ENCODE data around the gene PTGES. TPM values are rescaled to one million over a fixed set of nuclear protein-coding genes. Genes with fewer than 3 reads are reported as not detected.

PTGES gene
- total RNA-seq, 1 donor from 2014 or later = 29.1 TPM

- Mint-ChIP-seq H3K4me1 (ENCODE audit: unreplicated experiment) (peaks cover 16% of the 10 kb centered on the region), H3K27me3 (peaks cover 45% of the 10 kb centered on the region), H3K9me3 (no peaks in the 10 kb centered on the region), H3K27ac (no peak overlapping the region), H3K4me3 (peak overlapping the region; percentile 49), H3K36me3 (no peaks in the 10 kb centered on the region)
- no peak for TF ChIP-seq CTCF (conservative IDR thresholded peaks at IDR 0.05)
- DNase-seq (ENCODE audit: extremely low spot score, unreplicated experiment) = no peak
Observed at GRCh38 chr9:129697656-129698253, 55.1 kb downstream of the PTGES start.

DNA sequence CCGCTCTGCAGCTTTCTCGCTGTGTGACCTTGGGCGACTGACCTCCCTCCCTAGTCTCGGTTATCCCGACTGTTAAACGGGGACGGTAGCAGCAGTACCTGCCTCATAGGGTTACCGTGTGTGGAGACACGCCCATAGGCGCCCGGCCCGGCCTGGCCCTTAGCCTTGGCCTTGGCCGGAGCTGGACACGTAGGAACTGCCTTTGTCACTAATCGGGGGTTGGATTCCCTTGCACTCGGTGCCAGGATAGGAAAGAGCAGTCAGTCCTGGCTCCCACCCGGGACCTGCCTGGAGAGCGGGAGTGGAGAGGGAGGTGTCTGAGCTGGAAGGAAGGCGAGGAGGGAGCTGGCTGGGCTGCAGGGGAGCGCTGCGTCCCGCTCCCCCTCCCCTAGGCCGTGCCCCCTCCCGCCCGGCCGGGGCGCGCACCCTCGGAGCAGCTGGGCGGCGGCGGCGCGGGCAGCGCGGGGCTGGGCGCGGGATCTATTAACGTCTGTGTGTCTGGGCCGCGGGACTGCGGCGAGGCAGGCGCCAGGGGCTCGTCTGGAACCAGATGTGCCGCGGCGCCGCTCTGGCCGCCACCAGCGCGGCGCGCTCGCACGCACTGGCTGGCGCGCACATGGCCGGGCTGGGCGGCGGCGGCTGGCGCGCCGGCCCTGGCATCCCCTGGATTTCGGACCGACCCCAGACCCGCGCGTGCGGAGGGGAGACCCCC, 55.7 kb downstream of the PTGES start:
- no peaks in the 10 kb centered on the region for H3K36me3 Mint-ChIP-seq
- peaks cover 41% of the 10 kb centered on the region for H3K27me3 Mint-ChIP-seq
- H3K4me1 Mint-ChIP-seq (ENCODE audit: unreplicated experiment) = peaks cover 11% of the 10 kb centered on the region
- peak overlapping the region; percentile 51 for H3K27ac Mint-ChIP-seq
- no peak for TF ChIP-seq CTCF (conservative IDR thresholded peaks at IDR 0.05)
- no peak for DNase-seq (ENCODE audit: extremely low spot score, unreplicated experiment)
- no peaks in the 10 kb centered on the region for H3K9me3 Mint-ChIP-seq
- H3K4me3 Mint-ChIP-seq = peak overlapping the region; percentile 89

- peaks cover 37% of the 10 kb centered on the region for H3K27me3 Mint-ChIP-seq
- no peaks in the 10 kb centered on the region for H3K36me3 Mint-ChIP-seq
- no peak for DNase-seq (ENCODE audit: extremely low spot score, unreplicated experiment)
- peak overlapping the region; percentile 65 for H3K4me3 Mint-ChIP-seq
- no peaks in the 10 kb centered on the region for H3K9me3 Mint-ChIP-seq
- no peak for TF ChIP-seq CTCF (conservative IDR thresholded peaks at IDR 0.05)
- no peak overlapping the region for H3K27ac Mint-ChIP-seq
- peaks cover 9% of the 10 kb centered on the region for H3K4me1 Mint-ChIP-seq (ENCODE audit: unreplicated experiment)
Observed at GRCh38 chr9:129695870-129696269, 57.0 kb downstream of the PTGES start.

DNA sequence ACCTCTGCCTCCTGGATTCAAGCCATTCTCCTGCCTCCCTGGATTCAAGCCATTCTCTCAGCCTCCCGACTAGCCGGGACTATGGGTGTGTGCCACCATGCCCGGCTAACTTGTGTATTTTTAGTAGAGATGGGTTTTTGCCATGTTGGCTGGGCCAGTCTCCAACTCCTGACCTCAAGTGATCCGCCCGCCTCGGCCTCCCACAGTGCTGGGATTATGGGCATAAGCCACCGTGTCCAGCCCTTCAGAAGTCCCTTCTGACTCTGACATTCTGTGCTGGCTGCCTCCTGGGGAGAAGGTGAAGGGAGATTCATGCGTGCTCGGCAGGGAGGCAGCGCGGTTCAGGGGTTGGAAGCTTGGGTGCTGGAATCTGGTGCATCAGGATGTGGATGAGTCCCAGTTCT, 58.6 kb downstream of the PTGES start:
- H3K36me3 Mint-ChIP-seq = no peaks in the 10 kb centered on the region
- no peaks in the 10 kb centered on the region for H3K9me3 Mint-ChIP-seq
- TF ChIP-seq CTCF (conservative IDR thresholded peaks at IDR 0.05) = no peak
- peaks cover 7% of the 10 kb centered on the region for H3K4me1 Mint-ChIP-seq (ENCODE audit: unreplicated experiment)
- H3K27me3 Mint-ChIP-seq = peaks cover 33% of the 10 kb centered on the region
- no peak overlapping the region for H3K27ac Mint-ChIP-seq
- H3K4me3 Mint-ChIP-seq = no peak overlapping the region
- DNase-seq (ENCODE audit: extremely low spot score, unreplicated experiment) = no peak

DNA sequence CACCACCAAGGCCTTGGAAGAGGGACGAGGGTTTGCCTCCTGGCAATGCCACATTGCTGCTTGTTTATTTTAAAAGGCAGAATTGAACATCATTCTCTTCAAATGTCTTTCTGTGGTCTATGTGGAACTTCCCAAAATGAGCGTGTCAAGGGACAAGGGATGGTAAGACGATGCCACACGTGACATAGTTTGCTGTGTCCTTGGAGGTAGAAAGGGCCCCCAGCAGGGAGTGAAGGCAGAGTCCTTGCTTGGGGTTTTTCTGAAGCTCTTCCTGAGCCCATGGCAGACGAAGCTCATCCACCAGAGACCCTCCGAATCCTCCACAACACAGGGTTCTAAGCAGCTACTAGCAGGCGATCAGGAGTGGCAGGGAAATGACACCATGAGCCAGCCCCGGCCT, 59.1 kb downstream of the PTGES start:
- no peak for TF ChIP-seq CTCF (conservative IDR thresholded peaks at IDR 0.05)
- H3K4me3 Mint-ChIP-seq = no peak overlapping the region
- peaks cover 33% of the 10 kb centered on the region for H3K27me3 Mint-ChIP-seq
- H3K36me3 Mint-ChIP-seq = no peaks in the 10 kb centered on the region
- DNase-seq (ENCODE audit: extremely low spot score, unreplicated experiment) = no peak
- peaks cover 7% of the 10 kb centered on the region for H3K4me1 Mint-ChIP-seq (ENCODE audit: unreplicated experiment)
- peak overlapping the region; percentile 48 for H3K27ac Mint-ChIP-seq
- H3K9me3 Mint-ChIP-seq = no peaks in the 10 kb centered on the region

Data from type B pancreatic cell (in vitro differentiated cells).